GM12865 (cell line): ENCODE results near the gene SPATS2L.

Source experiments
- DNase-seq: peaks from one replicate; pipeline ENCODE4 v3.0.0; 2010; ENCODE audit warnings: low read depth
- H3K4me3 ChIP-seq: 2 replicates; pipeline ENCODE4 v1.5.1; 2011; ENCODE audit warnings: mild to moderate bottlenecking, low read depth, low read length, control low read depth
- TF ChIP-seq, protein P1 (sequence below): IDR thresholded peaks from 2 replicates; pipeline ENCODE4 v1.5.1; 2011; ENCODE audit warnings: low read length, control low read depth, low read depth, inconsistent platforms; ENCODE audit not compliant: insufficient read depth; ENCODE audit errors: missing control alignments

SPATS2L gene

GRCh38 chr2:200380833-200381542 is 74.5 kb downstream of the SPATS2L start:
- peak; percentile 28 for DNase-seq
- no peak overlapping the region for H3K4me3 ChIP-seq
- TF ChIP-seq, protein P1, sequence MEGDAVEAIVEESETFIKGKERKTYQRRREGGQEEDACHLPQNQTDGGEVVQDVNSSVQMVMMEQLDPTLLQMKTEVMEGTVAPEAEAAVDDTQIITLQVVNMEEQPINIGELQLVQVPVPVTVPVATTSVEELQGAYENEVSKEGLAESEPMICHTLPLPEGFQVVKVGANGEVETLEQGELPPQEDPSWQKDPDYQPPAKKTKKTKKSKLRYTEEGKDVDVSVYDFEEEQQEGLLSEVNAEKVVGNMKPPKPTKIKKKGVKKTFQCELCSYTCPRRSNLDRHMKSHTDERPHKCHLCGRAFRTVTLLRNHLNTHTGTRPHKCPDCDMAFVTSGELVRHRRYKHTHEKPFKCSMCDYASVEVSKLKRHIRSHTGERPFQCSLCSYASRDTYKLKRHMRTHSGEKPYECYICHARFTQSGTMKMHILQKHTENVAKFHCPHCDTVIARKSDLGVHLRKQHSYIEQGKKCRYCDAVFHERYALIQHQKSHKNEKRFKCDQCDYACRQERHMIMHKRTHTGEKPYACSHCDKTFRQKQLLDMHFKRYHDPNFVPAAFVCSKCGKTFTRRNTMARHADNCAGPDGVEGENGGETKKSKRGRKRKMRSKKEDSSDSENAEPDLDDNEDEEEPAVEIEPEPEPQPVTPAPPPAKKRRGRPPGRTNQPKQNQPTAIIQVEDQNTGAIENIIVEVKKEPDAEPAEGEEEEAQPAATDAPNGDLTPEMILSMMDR, result no peak

DNA sequence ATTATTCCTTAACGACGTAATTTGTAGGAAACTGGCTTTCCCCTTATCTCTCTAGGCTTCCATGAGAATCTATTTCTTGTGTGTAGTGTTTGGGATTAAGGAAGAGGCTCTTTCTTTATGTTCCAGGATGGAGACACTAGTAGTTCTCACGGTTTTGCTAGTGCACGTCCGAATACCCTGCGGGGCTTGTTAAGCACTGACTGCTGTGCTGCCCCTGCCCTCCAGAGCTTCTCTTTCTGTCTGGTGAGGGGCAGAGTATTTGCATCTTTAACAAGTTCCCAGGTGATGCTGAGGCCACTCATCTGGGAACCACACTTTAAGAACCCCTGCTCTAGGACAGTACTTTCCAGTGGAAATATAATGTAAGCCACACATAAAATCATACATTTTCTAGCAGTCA is 76.4 kb downstream of the SPATS2L start:
- TF ChIP-seq, protein P1, result no peak
- H3K4me3 ChIP-seq, result no peak overlapping the region
- DNase-seq, result no peak

DNA sequence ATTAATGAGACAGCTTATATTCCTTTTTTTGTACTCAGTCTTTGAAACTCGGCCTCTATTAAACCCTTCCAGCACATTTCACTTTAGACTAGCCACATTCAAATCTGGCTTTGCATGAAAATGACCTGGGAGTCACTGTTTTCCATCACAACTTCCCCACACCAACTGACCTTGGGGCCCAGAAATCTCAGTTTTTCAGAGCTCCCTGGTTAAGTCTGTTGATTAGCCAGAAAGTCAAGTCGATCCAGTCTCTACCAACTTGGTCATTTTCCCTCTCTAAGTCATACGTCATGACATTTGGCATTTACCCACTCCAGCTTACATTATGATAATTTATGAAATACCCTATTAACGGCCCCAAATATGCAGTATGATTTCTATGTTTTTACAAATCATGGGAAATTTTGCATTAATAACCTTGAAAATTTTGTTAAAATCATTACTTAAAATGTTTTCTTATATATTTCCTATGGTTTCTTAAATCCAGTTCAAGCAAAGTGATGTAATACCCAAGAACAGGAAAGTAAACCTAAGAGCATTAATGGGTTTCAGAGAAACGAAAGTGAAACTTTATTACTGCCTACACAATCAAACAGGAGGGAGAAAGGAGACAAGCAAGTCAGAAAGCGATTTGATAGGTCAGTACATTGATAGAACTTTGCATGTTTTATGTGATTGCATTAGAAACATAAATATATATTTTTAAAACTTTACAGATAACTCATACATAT is 77.1 kb downstream of the SPATS2L start:
- DNase-seq, result peak; percentile 66
- TF ChIP-seq, protein P1, result no peak
- H3K4me3 ChIP-seq, result no peak overlapping the region

DNA sequence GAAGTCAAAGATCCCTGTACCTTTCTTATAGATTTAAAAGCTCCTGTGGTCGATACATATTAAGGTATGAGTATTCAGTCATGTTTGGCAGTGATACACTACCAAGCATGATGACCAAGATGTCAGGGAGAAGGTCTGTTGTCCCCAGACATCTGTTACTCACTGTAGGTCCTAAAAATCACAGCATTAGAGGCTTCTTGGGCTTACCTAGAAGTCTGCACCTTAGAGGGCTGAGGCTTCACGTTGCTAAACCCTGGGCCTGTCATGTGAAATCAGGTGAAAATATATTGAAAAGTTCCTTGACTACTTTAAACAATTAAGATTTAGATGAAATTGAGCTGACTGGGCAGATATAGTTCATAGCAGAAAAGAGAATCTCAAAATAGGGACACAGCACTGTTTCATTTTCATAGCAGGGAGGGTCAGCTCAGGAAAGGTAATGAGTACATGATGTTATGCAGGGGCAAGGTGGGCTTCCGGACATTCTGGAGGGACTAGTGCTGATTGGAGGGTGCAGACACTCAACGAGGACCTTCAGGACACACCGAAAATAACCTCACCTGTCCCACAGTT is 78.7 kb downstream of the SPATS2L start:
- no peak overlapping the region for H3K4me3 ChIP-seq
- TF ChIP-seq, protein P1, result no peak
- no peak for DNase-seq

GRCh38 chr2:200393191-200393590 is 86.7 kb downstream of the SPATS2L start:
- H3K4me3 ChIP-seq, result no peak overlapping the region
- no peak for DNase-seq
- TF ChIP-seq, protein P1, result no peak

DNA sequence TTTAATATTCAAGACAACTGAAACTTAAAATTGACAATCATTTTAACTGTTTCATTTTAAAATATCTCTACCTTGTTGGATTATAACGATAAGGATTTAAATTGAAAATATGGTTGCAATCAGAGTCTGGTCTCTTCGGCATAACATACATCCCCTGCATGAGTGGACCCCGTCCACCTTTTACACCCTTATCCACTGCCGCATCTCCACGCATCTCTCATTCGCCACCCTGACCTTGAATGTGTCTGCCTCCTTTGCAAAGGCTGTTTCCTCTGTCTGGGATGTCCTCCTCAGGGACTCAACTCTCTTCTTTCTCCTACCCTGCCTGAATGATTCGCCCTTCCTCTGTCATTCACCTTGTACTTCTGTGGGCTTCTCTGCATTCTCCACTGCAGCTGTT is 87.6 kb downstream of the SPATS2L start:
- DNase-seq, result no peak
- TF ChIP-seq, protein P1, result no peak
- H3K4me3 ChIP-seq, result no peak overlapping the region
